ENCODE measurements around the gene FAM98A. TPM values are rescaled to one million over a fixed set of nuclear protein-coding genes. Genes with fewer than 3 reads are reported as not detected.
A peak's percentile ranks its signal among the peaks of the same experiment; 100 is the strongest.

The FAM98A gene
- total and polyA plus RNA-seq, 9 of the 15 experiments (the other 6 are each of a cell fraction or from before 2014, with no cell fraction given) = 16.5 to 238 (median 44.6) TPM

DNA sequence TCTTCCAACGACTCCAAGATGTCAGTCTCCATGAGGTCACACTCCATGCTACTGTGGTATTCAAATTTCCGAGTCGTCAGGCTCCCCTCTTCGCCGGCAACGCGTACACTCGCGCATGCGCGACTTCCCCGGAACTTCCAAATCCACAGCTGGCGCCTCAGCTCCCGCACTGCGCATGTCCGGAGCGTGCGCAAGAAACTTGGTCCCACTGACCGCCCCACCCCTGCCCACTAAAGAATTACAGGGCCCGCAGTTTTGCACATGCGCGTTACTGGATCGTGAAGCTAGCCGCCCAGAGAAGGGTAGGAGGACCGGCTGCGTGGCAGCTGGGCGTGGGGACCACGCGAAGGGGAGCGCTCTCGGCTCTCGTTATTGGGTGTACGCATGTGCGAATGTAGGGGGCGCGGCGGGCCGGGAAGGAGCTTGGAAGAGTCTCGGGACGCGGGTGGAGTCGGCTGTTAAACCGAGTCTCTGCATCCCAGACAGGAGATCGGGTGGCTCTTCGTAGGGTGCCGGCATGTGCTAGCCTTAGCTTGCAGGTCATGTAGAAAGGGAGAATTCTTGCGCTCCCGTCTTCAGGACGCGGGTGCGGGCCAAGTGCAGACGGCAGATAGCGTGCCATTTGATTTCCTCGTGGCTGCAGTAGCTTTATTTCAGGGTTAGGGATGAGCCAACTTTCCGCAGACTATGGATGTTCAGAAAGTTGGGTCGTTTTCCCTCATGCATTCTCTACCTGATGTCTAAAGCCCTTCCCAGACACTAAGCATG, at the start of gene FAM98A (continued):
- TF ChIP-seq YY1 (IDR thresholded peaks at IDR 0.05; ENCODE audit: borderline replicate concordance in 1 of 3, control insufficient read depth in 1 of 3, extremely low read depth in 1 of 3, insufficient read depth in 3 of 3, insufficient read length in 1 of 3, insufficient replicate concordance in 2 of 3, low read depth in 1 of 3, low read length in 2 of 3) (peak in 2 of 3 experiments; percentile 11 to 60), HNRNPH1 (optimal IDR thresholded peaks at IDR 0.05; ENCODE audit: low read depth, low read length) (no peak)
- TF ChIP-seq, protein P1, sequence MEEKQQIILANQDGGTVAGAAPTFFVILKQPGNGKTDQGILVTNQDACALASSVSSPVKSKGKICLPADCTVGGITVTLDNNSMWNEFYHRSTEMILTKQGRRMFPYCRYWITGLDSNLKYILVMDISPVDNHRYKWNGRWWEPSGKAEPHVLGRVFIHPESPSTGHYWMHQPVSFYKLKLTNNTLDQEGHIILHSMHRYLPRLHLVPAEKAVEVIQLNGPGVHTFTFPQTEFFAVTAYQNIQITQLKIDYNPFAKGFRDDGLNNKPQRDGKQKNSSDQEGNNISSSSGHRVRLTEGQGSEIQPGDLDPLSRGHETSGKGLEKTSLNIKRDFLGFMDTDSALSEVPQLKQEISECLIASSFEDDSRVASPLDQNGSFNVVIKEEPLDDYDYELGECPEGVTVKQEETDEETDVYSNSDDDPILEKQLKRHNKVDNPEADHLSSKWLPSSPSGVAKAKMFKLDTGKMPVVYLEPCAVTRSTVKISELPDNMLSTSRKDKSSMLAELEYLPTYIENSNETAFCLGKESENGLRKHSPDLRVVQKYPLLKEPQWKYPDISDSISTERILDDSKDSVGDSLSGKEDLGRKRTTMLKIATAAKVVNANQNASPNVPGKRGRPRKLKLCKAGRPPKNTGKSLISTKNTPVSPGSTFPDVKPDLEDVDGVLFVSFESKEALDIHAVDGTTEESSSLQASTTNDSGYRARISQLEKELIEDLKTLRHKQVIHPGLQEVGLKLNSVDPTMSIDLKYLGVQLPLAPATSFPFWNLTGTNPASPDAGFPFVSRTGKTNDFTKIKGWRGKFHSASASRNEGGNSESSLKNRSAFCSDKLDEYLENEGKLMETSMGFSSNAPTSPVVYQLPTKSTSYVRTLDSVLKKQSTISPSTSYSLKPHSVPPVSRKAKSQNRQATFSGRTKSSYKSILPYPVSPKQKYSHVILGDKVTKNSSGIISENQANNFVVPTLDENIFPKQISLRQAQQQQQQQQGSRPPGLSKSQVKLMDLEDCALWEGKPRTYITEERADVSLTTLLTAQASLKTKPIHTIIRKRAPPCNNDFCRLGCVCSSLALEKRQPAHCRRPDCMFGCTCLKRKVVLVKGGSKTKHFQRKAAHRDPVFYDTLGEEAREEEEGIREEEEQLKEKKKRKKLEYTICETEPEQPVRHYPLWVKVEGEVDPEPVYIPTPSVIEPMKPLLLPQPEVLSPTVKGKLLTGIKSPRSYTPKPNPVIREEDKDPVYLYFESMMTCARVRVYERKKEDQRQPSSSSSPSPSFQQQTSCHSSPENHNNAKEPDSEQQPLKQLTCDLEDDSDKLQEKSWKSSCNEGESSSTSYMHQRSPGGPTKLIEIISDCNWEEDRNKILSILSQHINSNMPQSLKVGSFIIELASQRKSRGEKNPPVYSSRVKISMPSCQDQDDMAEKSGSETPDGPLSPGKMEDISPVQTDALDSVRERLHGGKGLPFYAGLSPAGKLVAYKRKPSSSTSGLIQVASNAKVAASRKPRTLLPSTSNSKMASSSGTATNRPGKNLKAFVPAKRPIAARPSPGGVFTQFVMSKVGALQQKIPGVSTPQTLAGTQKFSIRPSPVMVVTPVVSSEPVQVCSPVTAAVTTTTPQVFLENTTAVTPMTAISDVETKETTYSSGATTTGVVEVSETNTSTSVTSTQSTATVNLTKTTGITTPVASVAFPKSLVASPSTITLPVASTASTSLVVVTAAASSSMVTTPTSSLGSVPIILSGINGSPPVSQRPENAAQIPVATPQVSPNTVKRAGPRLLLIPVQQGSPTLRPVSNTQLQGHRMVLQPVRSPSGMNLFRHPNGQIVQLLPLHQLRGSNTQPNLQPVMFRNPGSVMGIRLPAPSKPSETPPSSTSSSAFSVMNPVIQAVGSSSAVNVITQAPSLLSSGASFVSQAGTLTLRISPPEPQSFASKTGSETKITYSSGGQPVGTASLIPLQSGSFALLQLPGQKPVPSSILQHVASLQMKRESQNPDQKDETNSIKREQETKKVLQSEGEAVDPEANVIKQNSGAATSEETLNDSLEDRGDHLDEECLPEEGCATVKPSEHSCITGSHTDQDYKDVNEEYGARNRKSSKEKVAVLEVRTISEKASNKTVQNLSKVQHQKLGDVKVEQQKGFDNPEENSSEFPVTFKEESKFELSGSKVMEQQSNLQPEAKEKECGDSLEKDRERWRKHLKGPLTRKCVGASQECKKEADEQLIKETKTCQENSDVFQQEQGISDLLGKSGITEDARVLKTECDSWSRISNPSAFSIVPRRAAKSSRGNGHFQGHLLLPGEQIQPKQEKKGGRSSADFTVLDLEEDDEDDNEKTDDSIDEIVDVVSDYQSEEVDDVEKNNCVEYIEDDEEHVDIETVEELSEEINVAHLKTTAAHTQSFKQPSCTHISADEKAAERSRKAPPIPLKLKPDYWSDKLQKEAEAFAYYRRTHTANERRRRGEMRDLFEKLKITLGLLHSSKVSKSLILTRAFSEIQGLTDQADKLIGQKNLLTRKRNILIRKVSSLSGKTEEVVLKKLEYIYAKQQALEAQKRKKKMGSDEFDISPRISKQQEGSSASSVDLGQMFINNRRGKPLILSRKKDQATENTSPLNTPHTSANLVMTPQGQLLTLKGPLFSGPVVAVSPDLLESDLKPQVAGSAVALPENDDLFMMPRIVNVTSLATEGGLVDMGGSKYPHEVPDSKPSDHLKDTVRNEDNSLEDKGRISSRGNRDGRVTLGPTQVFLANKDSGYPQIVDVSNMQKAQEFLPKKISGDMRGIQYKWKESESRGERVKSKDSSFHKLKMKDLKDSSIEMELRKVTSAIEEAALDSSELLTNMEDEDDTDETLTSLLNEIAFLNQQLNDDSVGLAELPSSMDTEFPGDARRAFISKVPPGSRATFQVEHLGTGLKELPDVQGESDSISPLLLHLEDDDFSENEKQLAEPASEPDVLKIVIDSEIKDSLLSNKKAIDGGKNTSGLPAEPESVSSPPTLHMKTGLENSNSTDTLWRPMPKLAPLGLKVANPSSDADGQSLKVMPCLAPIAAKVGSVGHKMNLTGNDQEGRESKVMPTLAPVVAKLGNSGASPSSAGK (IDR thresholded peaks at IDR 0.05) = peak; percentile 98
